Endothelial cell of umbilical vein (primary cell): ENCODE data around the gene RCAN3. TPM values are rescaled to one million over a fixed set of nuclear protein-coding genes. Genes with fewer than 3 reads are reported as not detected.

ENCODE experiments used
- BruUV-seq: library from RNA; stranded (reverse); fragments of 400-500 nt; replicated peaks from 2 replicates; lab custom pipeline; 2021; lab: Mats Ljungman, UMichigan
- CTCF ChIA-PET: fragments of 300-600, 350-600 bp; sonication (Branson Sonifier 250); formaldehyde crosslinking; loops from one replicate; lab custom pipeline; 2021; ENCODE audit warnings: antibody characterized with exemption, inconsistent platforms; lab: Charles Lee
- POLR2A ChIA-PET: fragments of 300-600, 350-600 bp; sonication (Branson Sonifier 250); formaldehyde crosslinking; loops from one replicate; lab custom pipeline; 2021; ENCODE audit warnings: antibody characterized with exemption, inconsistent platforms; lab: Charles Lee
- DNase-seq: peaks from one replicate; pipeline ENCODE4 v3.0.0-alpha.2; 2011; ENCODE audit warnings: low read depth, low spot score
- FAIRE-seq: peaks from 2 replicates; lab custom pipeline; 2011; peaks lifted over from hg19 to GRCh38; lab: Jason Lieb, UNC
- H2AFZ ChIP-seq: 2 replicates; pipeline ENCODE4 v1.6.0; 2012; ENCODE audit warnings: low read depth, low read length, control low read depth, inconsistent platforms
- H3K27ac ChIP-seq: 2 replicates; pipeline ENCODE4 v1.5.1; 2011; ENCODE audit warnings: low read depth, mild to moderate bottlenecking, control low read depth, low read length, moderate library complexity; ENCODE audit not compliant: insufficient read depth
- H3K27me3 ChIP-seq, 2 experiments: 2 replicates each; pipeline versions ENCODE4 v1.6.0 to v1.6.1; 2011; ENCODE audit warnings: low read length in 2 of 2, mixed read lengths in 1 of 2; ENCODE audit not compliant: control insufficient read depth in 2 of 2, insufficient read depth in 2 of 2
- H3K36me3 ChIP-seq, 2 experiments: 2 replicates in 1 of 2; 3 replicates in 1 of 2; pipeline ENCODE4 v1.5.1; 2011; ENCODE audit warnings: low read length in 2 of 2, mild to moderate bottlenecking in 1 of 2, moderate library complexity in 1 of 2; ENCODE audit not compliant: control insufficient read depth in 2 of 2, insufficient read depth in 2 of 2; ENCODE audit errors: extremely low read depth in 1 of 2
- H3K4me1 ChIP-seq: 3 replicates; pipeline ENCODE4 v1.5.1; 2011; ENCODE audit warnings: mild to moderate bottlenecking, low read length; ENCODE audit not compliant: control insufficient read depth, insufficient read depth; ENCODE audit errors: extremely low read depth
- H3K4me2 ChIP-seq: 2 replicates; pipeline ENCODE4 v1.6.1; 2011; ENCODE audit warnings: low read length, control low read depth, mixed read lengths; ENCODE audit not compliant: insufficient read depth
- H3K4me3 ChIP-seq, 3 experiments: fragments of 200-600 bp in 1 of 3; sonication (generic), shearing (Covaris generic) in 1 of 3; replicated peaks in 1 of 3; 2 replicates each; pipeline ENCODE4 v1.5.1; 2011 to 2016; ENCODE audit warnings: control low read depth in 3 of 3, low read length in 3 of 3, mild to moderate bottlenecking in 2 of 3, inconsistent platforms in 1 of 3, low read depth in 1 of 3, moderate library complexity in 1 of 3; ENCODE audit not compliant: insufficient read depth in 1 of 3
- H3K79me2 ChIP-seq: 2 replicates; pipeline ENCODE4 v1.6.0; 2012; ENCODE audit warnings: low read length, inconsistent platforms; ENCODE audit not compliant: control insufficient read depth, insufficient read depth
- H3K9ac ChIP-seq: replicated peaks from 2 replicates; pipeline ENCODE3; 2011; ENCODE audit warnings: low read length, control low read depth; ENCODE audit not compliant: insufficient read depth; ENCODE audit errors: extremely low read depth
- H3K9me1 ChIP-seq: replicated peaks from 3 replicates; pipeline ENCODE4 v1.6.0; 2011; ENCODE audit warnings: mild to moderate bottlenecking, low read length; ENCODE audit not compliant: control insufficient read depth, insufficient read depth; ENCODE audit errors: extremely low read depth
- H3K9me3 ChIP-seq: replicated peaks from 2 replicates; pipeline ENCODE4 v1.5.1; 2012; ENCODE audit warnings: low read length, inconsistent platforms; ENCODE audit not compliant: control insufficient read depth, insufficient read depth
- H4K20me1 ChIP-seq: replicated peaks from 2 replicates; pipeline ENCODE3; 2011; ENCODE audit warnings: mild to moderate bottlenecking, low read length; ENCODE audit not compliant: control insufficient read depth, insufficient read depth; ENCODE audit errors: extremely low read depth
- CTCF ChIP-seq, 2 donors: IDR thresholded peaks; 1 replicate in 1 of 2; 2 replicates in 1 of 2; pipeline ENCODE4 v1.5.1; 2011; ENCODE audit warnings: low read length in 2 of 2, mild to moderate bottlenecking in 2 of 2, moderate library complexity in 2 of 2, control low read depth in 1 of 2, inconsistent platforms in 1 of 2, low read depth in 1 of 2; ENCODE audit not compliant: insufficient read depth in 1 of 2; ENCODE audit errors: extremely low read depth in 1 of 2
- EZH2 ChIP-seq: IDR thresholded peaks from 2 replicates; pipeline ENCODE4 v1.6.1; 2012; ENCODE audit warnings: borderline replicate concordance, low read depth, mild to moderate bottlenecking, moderate library complexity, low read length, inconsistent platforms; ENCODE audit not compliant: severe bottlenecking
- FOS ChIP-seq: IDR thresholded peaks from 2 replicates; pipeline ENCODE4 v1.6.1; 2011; ENCODE audit warnings: mild to moderate bottlenecking, low read length, moderate library complexity, borderline replicate concordance; ENCODE audit not compliant: insufficient read depth
- GATA2 ChIP-seq: IDR thresholded peaks from 2 replicates; pipeline ENCODE4 v1.7.0; 2011; ENCODE audit warnings: low read depth, mild to moderate bottlenecking, moderate library complexity, mixed read lengths, low read length; ENCODE audit not compliant: insufficient read length, insufficient read depth
- JUN ChIP-seq: IDR thresholded peaks from 2 replicates; pipeline ENCODE4 v1.6.1; 2011; ENCODE audit warnings: borderline replicate concordance, low read depth; ENCODE audit not compliant: insufficient read length, insufficient read depth
- MAX ChIP-seq: IDR thresholded peaks from 2 replicates; pipeline ENCODE4 v1.6.1; 2011; ENCODE audit not compliant: insufficient read depth, insufficient read length
- MYC ChIP-seq: IDR thresholded peaks from one replicate; pipeline ENCODE4 v1.6.1; 2011; ENCODE audit warnings: mild to moderate bottlenecking, low read depth, low read length
- POLR2A ChIP-seq: IDR thresholded peaks from 2 replicates; pipeline ENCODE4 v1.6.1; 2012; ENCODE audit warnings: low read depth, mild to moderate bottlenecking, control low read depth, low read length
- POLR2AphosphoS5 ChIP-seq: IDR thresholded peaks from 2 replicates; pipeline ENCODE4 v1.6.1; 2012; ENCODE audit warnings: low read depth, mild to moderate bottlenecking, control low read depth, low read length, moderate library complexity; ENCODE audit not compliant: insufficient read depth
- dilution Hi-C: fragments of 300-500 bp; cut with MboI; formaldehyde crosslinking; loops from one replicate; pipeline ENCODE4 v1.15.0; 2019; ENCODE audit warnings: low sequenced_read_pairs; ENCODE audit not compliant: extremely low pct_ligation_motif_present
- intact Hi-C: fragments of 100-400 bp; cut with micrococcal nuclease; formaldehyde crosslinking; loops from one replicate; pipeline ENCODE4 v1.10.0; 2022
- polyA plus RNA-seq, 4 experiments: library from polyadenylated mRNA; depleted of rRNA in 3 of 4; stranded (reverse) in 3 of 4; unstranded in 1 of 4; fragments of >200 nt; gene quantifications; 2 replicates each; pipeline versions ENCODE4 v1.2.1 to v1.2.3, GENCODE V29; 2011 to 2012; ENCODE audit warnings: missing spikeins in 1 of 4
- total RNA-seq: library from RNA; stranded (reverse); gene quantifications from 2 replicates; pipeline ENCODE4 v1.2.3, GENCODE V29; 2021

Gene RCAN3
- total and polyA plus RNA-seq, 2 donors (not counting 3 experiments of a cell fraction or from before 2014, with no cell fraction given): 0.99 to 5.1 TPM

- Histone ChIP-seq H3K27me3 (no peaks in the 10 kb centered on the region), H3K4me1 (no peaks in the 10 kb centered on the region), H3K9me1 (no peaks in the 10 kb centered on the region), H2AFZ (no peak overlapping the region), H4K20me1 (no peaks in the 10 kb centered on the region), H3K9ac (no peak overlapping the region), H3K4me2 (no peak overlapping the region), H3K4me3 (no peak overlapping the region), H3K27ac (no peak overlapping the region), H3K9me3 (no peaks in the 10 kb centered on the region), H3K79me2 (no peaks in the 10 kb centered on the region), H3K36me3 (no peaks in the 10 kb centered on the region)
- dilution Hi-C loops (no loop called here), intact Hi-C loops (no loop called here)
- BruUV-seq: no TSS peak
- POLR2A ChIA-PET: no interaction called here
- FAIRE-seq (no peak), DNase-seq (no peak)
- no peak for TF ChIP-seq GATA2
- TF ChIP-seq EZH2: no peak
- CTCF ChIA-PET: interaction anchor here (1.1 to 2.4 kb wide), 2 partner anchors 37 to 98 kb away, joined by 3 to 7 read pairs; no protein-coding TSS in a partner anchor
Observed at GRCh38 chr1:24489674-24490073, 13.0 kb upstream of the RCAN3 start.

- H3K27me3 ChIP-seq: no peaks in the 10 kb centered on the region
- no peak overlapping the region for H3K27ac ChIP-seq
- H3K9me1 ChIP-seq: no peaks in the 10 kb centered on the region
- H3K9me3 ChIP-seq: no peaks in the 10 kb centered on the region
- H3K4me2 ChIP-seq: no peak overlapping the region
- BruUV-seq: no TSS peak
- FAIRE-seq: no peak
- no peak for TF ChIP-seq MAX
- TF ChIP-seq EZH2: no peak
- TF ChIP-seq JUN: no peak
- no peak for TF ChIP-seq GATA2
- TF ChIP-seq FOS: no peak
- TF ChIP-seq MYC: no peak
- TF ChIP-seq POLR2AphosphoS5: no peak
- TF ChIP-seq POLR2A: no peak
- TF ChIP-seq CTCF (IDR thresholded peaks at IDR 0.05; ENCODE audit: extremely low read depth in 1 of 2, insufficient read depth in 1 of 2, low read depth in 1 of 2, low read length in 2 of 2): no peak
- no peaks in the 10 kb centered on the region for H3K36me3 ChIP-seq
- no peaks in the 10 kb centered on the region for H3K4me1 ChIP-seq
- H4K20me1 ChIP-seq: no peaks in the 10 kb centered on the region
- no peak overlapping the region for H3K9ac ChIP-seq
- no peak for DNase-seq
- CTCF ChIA-PET: interaction anchor here (1.1 to 2.4 kb wide), 2 partner anchors 37 to 97 kb away, joined by 3 to 7 read pairs; no protein-coding TSS in a partner anchor
- dilution Hi-C loops: no loop called here
- no peak overlapping the region for H3K4me3 ChIP-seq
- no peak overlapping the region for H2AFZ ChIP-seq
- intact Hi-C loops: no loop called here
- H3K79me2 ChIP-seq: no peaks in the 10 kb centered on the region
- POLR2A ChIA-PET: no interaction called here
Observed at GRCh38 chr1:24490101-24490781, 12.4 kb upstream of the RCAN3 start.
